HEK293 (cell line): ENCODE results near the gene TRAF3IP1.

Experiments used
- CTCF ChIP-seq: fragments of 450-650 bp; formaldehyde crosslinking; IDR thresholded peaks from 2 replicates; pipeline ENCODE4 v1.5.1; 2016; ENCODE audit warnings: missing biosample characterization, missing genetic modification characterization
- SP3 ChIP-seq: fragments of 450-650 bp; formaldehyde crosslinking; IDR thresholded peaks from 2 replicates; pipeline ENCODE4 v1.5.1; 2016; ENCODE audit warnings: missing biosample characterization, missing genetic modification characterization
- ZBTB20 ChIP-seq: fragments of 450-650 bp; formaldehyde crosslinking; IDR thresholded peaks from 2 replicates; pipeline ENCODE4 v1.5.1; 2016; ENCODE audit warnings: missing biosample characterization, missing genetic modification characterization
- ZBTB21 ChIP-seq: fragments of 450-650 bp; formaldehyde crosslinking; IDR thresholded peaks from 2 replicates; pipeline ENCODE4 v1.5.1; 2017; ENCODE audit warnings: missing biosample characterization, missing genetic modification characterization
- ZFP41 ChIP-seq: fragments of 450-650 bp; formaldehyde crosslinking; IDR thresholded peaks from 2 replicates; pipeline ENCODE4 v1.5.1; 2016; ENCODE audit warnings: missing biosample characterization, missing genetic modification characterization, borderline replicate concordance
- ZNF114 ChIP-seq: fragments of 450-650 bp; formaldehyde crosslinking; IDR thresholded peaks from 2 replicates; pipeline ENCODE4 v1.5.0; 2017; ENCODE audit warnings: missing biosample characterization, missing genetic modification characterization
- ZNF221 ChIP-seq: fragments of 450-650 bp; formaldehyde crosslinking; IDR thresholded peaks from 2 replicates; pipeline ENCODE4 v1.5.1; 2017; ENCODE audit warnings: missing biosample characterization, missing genetic modification characterization, borderline replicate concordance
- ZNF530 ChIP-seq: fragments of 450-650 bp; formaldehyde crosslinking; IDR thresholded peaks from 2 replicates; pipeline ENCODE4 v1.5.1; 2016; ENCODE audit warnings: low read depth, missing biosample characterization, missing genetic modification characterization
- TF ChIP-seq, protein P1 (sequence below): fragments of 450-650 bp; formaldehyde crosslinking; IDR thresholded peaks from 2 replicates; pipeline ENCODE4 v1.5.1; 2016; ENCODE audit warnings: missing biosample characterization, missing genetic modification characterization
- TF ChIP-seq, protein P2 (sequence below): fragments of 450-650 bp; formaldehyde crosslinking; IDR thresholded peaks from 2 replicates; pipeline ENCODE4 v1.5.1; 2016; ENCODE audit warnings: missing biosample characterization, missing genetic modification characterization

DNA sequence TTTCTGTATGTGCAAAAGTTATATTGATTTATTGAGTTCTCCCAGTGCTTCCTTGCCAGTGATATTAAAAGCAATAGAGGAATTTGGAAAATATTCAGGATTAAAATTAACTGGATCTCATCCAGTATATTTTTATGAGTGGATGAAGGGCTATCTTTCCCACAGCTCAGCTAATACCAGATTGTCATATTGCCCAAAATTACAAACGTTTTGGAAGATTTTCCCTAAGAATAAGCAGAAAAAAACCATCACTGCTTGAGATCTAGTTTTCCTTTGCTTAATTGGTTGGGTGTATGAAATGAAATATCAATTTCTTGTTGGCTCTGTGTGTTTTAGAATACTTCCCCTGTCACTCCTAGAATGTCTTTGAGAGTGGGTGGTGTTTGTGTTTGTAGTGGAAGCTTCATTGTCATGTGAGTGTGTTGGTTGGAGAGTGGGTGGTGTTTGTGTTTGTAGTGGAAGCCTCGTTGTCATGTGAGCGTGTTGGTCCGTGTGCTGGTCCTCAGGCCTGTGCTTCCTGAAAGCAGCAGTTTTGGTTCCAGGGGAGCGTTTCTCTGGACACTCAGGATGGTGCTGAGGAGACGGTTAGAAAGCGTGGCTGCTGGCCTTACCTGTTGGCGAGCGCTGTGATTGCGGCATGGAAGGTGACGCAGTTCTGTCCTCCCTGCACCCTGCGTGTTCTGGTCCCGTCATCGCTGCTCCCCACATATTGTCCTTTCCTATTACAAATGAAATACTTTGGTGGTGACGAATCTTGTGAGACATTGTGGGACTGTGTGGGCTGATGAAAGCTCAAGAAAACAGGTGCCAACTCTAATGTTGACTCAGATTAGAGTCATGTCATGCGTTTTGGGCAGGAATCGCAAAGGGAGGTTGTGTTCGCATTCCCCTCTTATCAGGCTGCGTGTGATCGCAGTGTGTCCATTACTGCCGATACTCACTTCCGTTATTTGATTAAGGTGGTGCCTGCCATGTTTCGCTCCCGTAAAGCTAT, 118.8 kb downstream of the TRAF3IP1 start:
- TF ChIP-seq CTCF: no peak
- TF ChIP-seq ZBTB20: no peak
- no peak for TF ChIP-seq ZNF221 (tag by site-specific recombination)
- no peak for TF ChIP-seq ZBTB21 (tag by site-specific recombination)
- TF ChIP-seq SP3 (tag by site-specific recombination): no peak
- no peak for TF ChIP-seq ZFP41
- no peak for TF ChIP-seq ZNF530 (tag by site-specific recombination)
- TF ChIP-seq, protein P1, sequence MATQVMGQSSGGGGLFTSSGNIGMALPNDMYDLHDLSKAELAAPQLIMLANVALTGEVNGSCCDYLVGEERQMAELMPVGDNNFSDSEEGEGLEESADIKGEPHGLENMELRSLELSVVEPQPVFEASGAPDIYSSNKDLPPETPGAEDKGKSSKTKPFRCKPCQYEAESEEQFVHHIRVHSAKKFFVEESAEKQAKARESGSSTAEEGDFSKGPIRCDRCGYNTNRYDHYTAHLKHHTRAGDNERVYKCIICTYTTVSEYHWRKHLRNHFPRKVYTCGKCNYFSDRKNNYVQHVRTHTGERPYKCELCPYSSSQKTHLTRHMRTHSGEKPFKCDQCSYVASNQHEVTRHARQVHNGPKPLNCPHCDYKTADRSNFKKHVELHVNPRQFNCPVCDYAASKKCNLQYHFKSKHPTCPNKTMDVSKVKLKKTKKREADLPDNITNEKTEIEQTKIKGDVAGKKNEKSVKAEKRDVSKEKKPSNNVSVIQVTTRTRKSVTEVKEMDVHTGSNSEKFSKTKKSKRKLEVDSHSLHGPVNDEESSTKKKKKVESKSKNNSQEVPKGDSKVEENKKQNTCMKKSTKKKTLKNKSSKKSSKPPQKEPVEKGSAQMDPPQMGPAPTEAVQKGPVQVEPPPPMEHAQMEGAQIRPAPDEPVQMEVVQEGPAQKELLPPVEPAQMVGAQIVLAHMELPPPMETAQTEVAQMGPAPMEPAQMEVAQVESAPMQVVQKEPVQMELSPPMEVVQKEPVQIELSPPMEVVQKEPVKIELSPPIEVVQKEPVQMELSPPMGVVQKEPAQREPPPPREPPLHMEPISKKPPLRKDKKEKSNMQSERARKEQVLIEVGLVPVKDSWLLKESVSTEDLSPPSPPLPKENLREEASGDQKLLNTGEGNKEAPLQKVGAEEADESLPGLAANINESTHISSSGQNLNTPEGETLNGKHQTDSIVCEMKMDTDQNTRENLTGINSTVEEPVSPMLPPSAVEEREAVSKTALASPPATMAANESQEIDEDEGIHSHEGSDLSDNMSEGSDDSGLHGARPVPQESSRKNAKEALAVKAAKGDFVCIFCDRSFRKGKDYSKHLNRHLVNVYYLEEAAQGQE (tag by site-specific recombination): no peak
- no peak for TF ChIP-seq ZNF114 (tag by site-specific recombination)
- TF ChIP-seq, protein P2, sequence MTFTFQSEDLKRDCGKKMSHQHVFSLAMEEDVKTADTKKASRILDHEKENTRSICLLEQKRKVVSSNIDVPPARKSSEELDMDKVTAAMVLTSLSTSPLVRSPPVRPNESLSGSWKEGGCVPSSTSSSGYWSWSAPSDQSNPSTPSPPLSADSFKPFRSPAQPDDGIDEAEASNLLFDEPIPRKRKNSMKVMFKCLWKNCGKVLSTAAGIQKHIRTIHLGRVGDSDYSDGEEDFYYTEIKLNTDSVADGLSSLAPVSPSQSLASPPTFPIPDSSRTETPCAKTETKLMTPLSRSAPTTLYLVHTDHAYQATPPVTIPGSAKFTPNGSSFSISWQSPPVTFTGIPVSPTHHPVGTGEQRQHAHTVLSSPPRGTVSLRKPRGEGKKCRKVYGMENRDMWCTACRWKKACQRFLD (tag by site-specific recombination): no peak
